IMR-90 (cell line): ENCODE results near the gene MCTP1. TPM values are rescaled to one million over a fixed set of nuclear protein-coding genes. Genes with fewer than 3 reads are reported as not detected.

Source experiments
- ATAC-seq: fragments of 200-7000 bp; cut with Tn5 transposase; 2 replicates; pipeline ENCODE4 v1.9.1; 2020; ENCODE audit warnings: low read depth, mild to moderate bottlenecking, moderate library complexity
- BruUV-seq: library from RNA; stranded (reverse); fragments of 400-500 nt; replicated peaks from 2 replicates; lab custom pipeline; 2021; lab: Mats Ljungman, UMichigan
- CTCF ChIA-PET: fragments of 300-600 bp; formaldehyde crosslinking; extraction: SDS; loops from one replicate; lab custom pipeline; 2021; ENCODE audit warnings: antibody characterized with exemption; lab: Yijun Ruan, JAX
- POLR2A ChIA-PET: fragments of 300-600 bp; sonication (Branson Sonifier 250); formaldehyde crosslinking; loops from one replicate; lab custom pipeline; 2022; ENCODE audit warnings: antibody characterized with exemption; ENCODE audit not compliant: unreplicated experiment; lab: Charles Lee
- DNase-seq: peaks from one replicate; pipeline ENCODE4 v3.0.0; 2013
- H2AFZ ChIP-seq: replicated peaks from 2 replicates; pipeline ENCODE3; 2013; ENCODE audit warnings: low read length, mild to moderate bottlenecking; ENCODE audit not compliant: poor library complexity
- H2AK5ac ChIP-seq: 2 replicates; pipeline ENCODE4 v1.6.1; 2013; ENCODE audit warnings: low read depth, low read length, inconsistent platforms
- H2AK9ac ChIP-seq: replicated peaks from 2 replicates; pipeline ENCODE3; 2013; ENCODE audit warnings: mild to moderate bottlenecking, low read depth, low read length, moderate library complexity; ENCODE audit not compliant: poor library complexity
- H2BK120ac ChIP-seq: 2 replicates; pipeline ENCODE4 v1.6.1; 2013; ENCODE audit warnings: low read depth, low read length, inconsistent platforms
- H2BK15ac ChIP-seq: 3 replicates; pipeline ENCODE4 v1.6.1; 2013; ENCODE audit warnings: low read depth, low read length, inconsistent platforms
- H2BK20ac ChIP-seq: 2 replicates; pipeline ENCODE4 v1.6.1; 2013; ENCODE audit warnings: low read depth, mild to moderate bottlenecking, inconsistent platforms, low read length, moderate library complexity
- H2BK5ac ChIP-seq: 2 replicates; pipeline ENCODE4 v1.6.1; 2013; ENCODE audit warnings: mild to moderate bottlenecking, low read depth, low read length, inconsistent platforms; ENCODE audit not compliant: poor library complexity, severe bottlenecking
- H3K14ac ChIP-seq: replicated peaks from 2 replicates; pipeline ENCODE4 v1.6.1; 2013; ENCODE audit warnings: low read depth, low read length, inconsistent platforms
- H3K18ac ChIP-seq: 2 replicates; pipeline ENCODE4 v1.6.1; 2013; ENCODE audit warnings: low read depth, low read length, control low read depth
- H3K23ac ChIP-seq: 2 replicates; pipeline ENCODE4 v1.6.1; 2013; ENCODE audit warnings: low read depth, low read length, inconsistent platforms
- H3K27ac ChIP-seq: 2 replicates; pipeline ENCODE4 v1.5.1; 2013; ENCODE audit warnings: mild to moderate bottlenecking, control low read depth, low read length; ENCODE audit not compliant: insufficient read depth
- H3K27me3 ChIP-seq: 2 replicates; pipeline ENCODE4 v1.6.1; 2013; ENCODE audit warnings: low read length; ENCODE audit not compliant: control insufficient read depth, insufficient read depth
- H3K36me3 ChIP-seq: 2 replicates; pipeline ENCODE4 v1.6.1; 2013; ENCODE audit warnings: low read length, mixed read lengths; ENCODE audit not compliant: control insufficient read depth, insufficient read depth
- H3K4ac ChIP-seq: 2 replicates; pipeline ENCODE4 v1.6.1; 2013; ENCODE audit warnings: low read depth, low read length, inconsistent platforms
- H3K4me1 ChIP-seq: 2 replicates; pipeline ENCODE4 v1.6.1; 2013; ENCODE audit warnings: low read length, mixed read lengths; ENCODE audit not compliant: control insufficient read depth, insufficient read depth
- H3K4me2 ChIP-seq: 2 replicates; pipeline ENCODE4 v1.6.1; 2013; ENCODE audit warnings: low read depth, mild to moderate bottlenecking, control low read depth, low read length, moderate library complexity
- H3K4me3 ChIP-seq: 2 replicates; pipeline ENCODE4 v1.5.1; 2013; ENCODE audit warnings: low read depth, mild to moderate bottlenecking, control low read depth, low read length, moderate library complexity; ENCODE audit not compliant: insufficient read depth
- H3K56ac ChIP-seq: 2 replicates; pipeline ENCODE4 v1.6.1; 2013; ENCODE audit warnings: low read length, inconsistent platforms; ENCODE audit not compliant: insufficient read depth; ENCODE audit errors: extremely low read depth
- H3K79me1 ChIP-seq, 2 experiments: 2 replicates each; pipeline ENCODE4 v1.6.1; 2013; ENCODE audit warnings: low read length in 2 of 2, inconsistent platforms in 1 of 2, low read depth in 1 of 2
- H3K9ac ChIP-seq: 2 replicates; pipeline ENCODE4 v1.6.1; 2013; ENCODE audit warnings: low read depth, low read length, control low read depth
- H3K9me1 ChIP-seq: 2 replicates; pipeline ENCODE4 v1.6.1; 2013; ENCODE audit warnings: low read length, inconsistent platforms; ENCODE audit not compliant: insufficient read depth
- H3K9me3 ChIP-seq: 2 replicates; pipeline ENCODE4 v1.6.1; 2013; ENCODE audit warnings: low read length; ENCODE audit not compliant: control insufficient read depth, insufficient read depth
- H4K20me1 ChIP-seq: 2 replicates; pipeline ENCODE4 v1.6.1; 2013; ENCODE audit warnings: low read length, inconsistent platforms; ENCODE audit not compliant: insufficient read depth
- H4K5ac ChIP-seq: 2 replicates; pipeline ENCODE4 v1.6.1; 2013; ENCODE audit warnings: mild to moderate bottlenecking, low read depth, low read length, control low read depth
- H4K8ac ChIP-seq, 2 experiments: 2 replicates each; pipeline ENCODE4 v1.6.1; 2013; ENCODE audit warnings: low read depth in 2 of 2, low read length in 2 of 2, control low read depth in 1 of 2, inconsistent platforms in 1 of 2
- H4K91ac ChIP-seq: 2 replicates; pipeline ENCODE4 v1.6.1; 2013; ENCODE audit warnings: low read depth, low read length, inconsistent platforms; ENCODE audit not compliant: insufficient read depth
- BHLHE40 ChIP-seq: fragments of 150-350 bp; IDR thresholded peaks from 2 replicates; pipeline ENCODE4 v1.6.1; 2016; ENCODE audit warnings: mild to moderate bottlenecking, low read depth, low read length
- CEBPB ChIP-seq: IDR thresholded peaks from 2 replicates; pipeline ENCODE4 v1.6.1; 2012; ENCODE audit warnings: low read depth, low read length, improper control_type of control experiment
- ELK1 ChIP-seq: fragments of 150-350 bp; IDR thresholded peaks from 2 replicates; pipeline ENCODE4 v1.6.1; 2016; ENCODE audit warnings: low read depth, mild to moderate bottlenecking, low read length, moderate library complexity, borderline replicate concordance
- FOS ChIP-seq: fragments of 150-350 bp; IDR thresholded peaks from 2 replicates; pipeline ENCODE4 v1.6.1; 2016; ENCODE audit warnings: low read depth, low read length
- MAFK ChIP-seq: IDR thresholded peaks from 2 replicates; pipeline ENCODE4 v1.6.1; 2012; ENCODE audit warnings: low read depth, low read length, improper control_type of control experiment
- MAZ ChIP-seq: IDR thresholded peaks from 2 replicates; pipeline ENCODE4 v1.6.1; 2012; ENCODE audit warnings: low read depth, mild to moderate bottlenecking, low read length, improper control_type of control experiment, moderate library complexity, borderline replicate concordance
- MXI1 ChIP-seq: IDR thresholded peaks from 2 replicates; pipeline ENCODE4 v1.6.1; 2012; ENCODE audit warnings: low read depth, mild to moderate bottlenecking, low read length, moderate library complexity, borderline replicate concordance
- NFE2L2 ChIP-seq: fragments of 150-350 bp; IDR thresholded peaks from 2 replicates; pipeline ENCODE4 v1.6.1; 2016; ENCODE audit warnings: low read depth, mild to moderate bottlenecking, low read length
- POLR2A ChIP-seq: IDR thresholded peaks from 2 replicates; pipeline ENCODE4 v1.6.1; 2012; ENCODE audit warnings: mild to moderate bottlenecking, low read depth, low read length
- RAD21 ChIP-seq: IDR thresholded peaks from 2 replicates; pipeline ENCODE4 v1.6.1; 2012; ENCODE audit warnings: low read length, improper control_type of control experiment
- RCOR1 ChIP-seq: IDR thresholded peaks from 2 replicates; pipeline ENCODE4 v1.6.1; 2012; ENCODE audit warnings: mild to moderate bottlenecking, low read length, improper control_type of control experiment; ENCODE audit not compliant: insufficient replicate concordance
- RFX5 ChIP-seq: IDR thresholded peaks from 2 replicates; pipeline ENCODE4 v1.8.0; 2012; ENCODE audit warnings: low read depth, mild to moderate bottlenecking, low read length, moderate library complexity
- SMC3 ChIP-seq: fragments of 150-350 bp; IDR thresholded peaks from 2 replicates; pipeline ENCODE4 v1.6.1; 2016; ENCODE audit warnings: low read depth, mild to moderate bottlenecking, antibody characterized with exemption, low read length, moderate library complexity
- WGBS, 2 experiments: methylation state at CpG; one replicate each; pipeline versions ENCODE4 v1.1.5 to v1.1.7; 2013; ENCODE audit warnings: missing lambda C conversion rate in 2 of 2; ENCODE audit not compliant: insufficient read length in 1 of 2; ENCODE audit errors: extremely low coverage in 2 of 2; 5-methylcytosine and 5-hydroxymethylcytosine counted together
- dilution Hi-C: fragments of 300-500 bp; cut with HindIII; formaldehyde crosslinking; loops from one replicate; pipeline ENCODE4 v1.14.3; 2018; ENCODE audit warnings: low sequenced_read_pairs; ENCODE audit not compliant: unreplicated experiment
- in situ Hi-C: fragments of 300-500 bp; cut with MboI; formaldehyde crosslinking; loops from 3 replicates; pipeline ENCODE4 v1.14.3; 2019; ENCODE audit warnings: low sequenced_read_pairs, inconsistent platforms, mixed read lengths
- intact Hi-C: fragments of 100-400 bp; cut with micrococcal nuclease; formaldehyde crosslinking; loops from 2 replicates; pipeline ENCODE4 v1.10.0; 2022
- polyA plus RNA-seq, 3 experiments: library from polyadenylated mRNA; depleted of rRNA; stranded (reverse); fragments of >200 nt; gene quantifications; 2 replicates each; pipeline ENCODE4 v1.2.3, GENCODE V29; 2012; ENCODE audit warnings: low replicate concordance in 1 of 3
- total RNA-seq: library from RNA; depleted of rRNA; stranded (reverse); fragments of >200 nt; gene quantifications from 2 replicates; pipeline ENCODE4 v1.2.3, GENCODE V29; 2012
- TF ChIP-seq, protein P1 (sequence below): fragments of 150-350 bp; IDR thresholded peaks from 2 replicates; pipeline ENCODE4 v1.6.1; 2017; ENCODE audit warnings: mild to moderate bottlenecking, antibody characterized with exemption, low read length, low read depth
- TF ChIP-seq, protein P2 (sequence below): conservative IDR thresholded peaks from 2 replicates; pipeline ENCODE4 v1.5.1; 2012; ENCODE audit warnings: mild to moderate bottlenecking, low read depth, low read length, improper control_type of control experiment

MCTP1 gene
- total and polyA plus RNA-seq, 2 of the 4 experiments (the other 2 are of a cell fraction) = 0.21 TPM; not detected in 1

DNA sequence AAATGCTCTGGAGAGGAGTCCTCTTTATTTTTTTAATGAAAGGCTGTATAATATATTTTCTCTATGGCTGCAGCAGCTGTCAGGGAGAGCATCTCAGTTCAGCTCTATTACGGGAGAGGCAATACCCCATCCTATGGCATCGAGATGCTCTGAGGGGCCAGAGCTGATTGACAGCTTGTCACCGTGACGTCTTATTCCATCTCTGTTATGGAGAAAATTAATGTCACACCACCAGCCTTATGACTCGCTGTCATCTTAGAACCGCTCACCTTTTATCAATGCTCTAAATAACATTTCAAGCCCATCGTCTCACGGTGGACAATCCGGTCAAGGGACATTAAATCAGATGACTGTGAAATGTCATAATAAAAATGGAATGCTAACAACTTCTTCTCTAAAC, 392.9 kb downstream of the MCTP1 start:
- no peak overlapping the region for H4K8ac ChIP-seq
- H3K14ac ChIP-seq = no peak overlapping the region
- WGBS, 2 experiments = no CpG with 5 or more reads among the region's 9 CpGs
- H4K91ac ChIP-seq = no peak overlapping the region
- H2BK120ac ChIP-seq = no peak overlapping the region
- H2BK15ac ChIP-seq = no peak overlapping the region
- H3K23ac ChIP-seq = no peak overlapping the region
- H3K79me1 ChIP-seq = no peaks in the 10 kb centered on the region
- ChIA-PET CTCF (no interaction called here), POLR2A (no interaction called here)
- no TSS peak for BruUV-seq
- intact Hi-C loops = no loop called here
- no peak overlapping the region for H3K27ac ChIP-seq
- no peak overlapping the region for H2BK20ac ChIP-seq
- H2BK5ac ChIP-seq = no peak overlapping the region
- H4K5ac ChIP-seq = no peak overlapping the region
- TF ChIP-seq RCOR1 (no peak), POLR2A (no peak), BHLHE40 (no peak), MXI1 (no peak), RAD21 (no peak), FOS (no peak), NFE2L2 (no peak), CEBPB (no peak), MAFK (no peak), RFX5 (no peak), SMC3 (no peak), ELK1 (no peak), MAZ (no peak)
- TF ChIP-seq, protein P1, sequence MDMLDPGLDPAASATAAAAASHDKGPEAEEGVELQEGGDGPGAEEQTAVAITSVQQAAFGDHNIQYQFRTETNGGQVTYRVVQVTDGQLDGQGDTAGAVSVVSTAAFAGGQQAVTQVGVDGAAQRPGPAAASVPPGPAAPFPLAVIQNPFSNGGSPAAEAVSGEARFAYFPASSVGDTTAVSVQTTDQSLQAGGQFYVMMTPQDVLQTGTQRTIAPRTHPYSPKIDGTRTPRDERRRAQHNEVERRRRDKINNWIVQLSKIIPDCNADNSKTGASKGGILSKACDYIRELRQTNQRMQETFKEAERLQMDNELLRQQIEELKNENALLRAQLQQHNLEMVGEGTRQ = no peak
- TF ChIP-seq, protein P2, sequence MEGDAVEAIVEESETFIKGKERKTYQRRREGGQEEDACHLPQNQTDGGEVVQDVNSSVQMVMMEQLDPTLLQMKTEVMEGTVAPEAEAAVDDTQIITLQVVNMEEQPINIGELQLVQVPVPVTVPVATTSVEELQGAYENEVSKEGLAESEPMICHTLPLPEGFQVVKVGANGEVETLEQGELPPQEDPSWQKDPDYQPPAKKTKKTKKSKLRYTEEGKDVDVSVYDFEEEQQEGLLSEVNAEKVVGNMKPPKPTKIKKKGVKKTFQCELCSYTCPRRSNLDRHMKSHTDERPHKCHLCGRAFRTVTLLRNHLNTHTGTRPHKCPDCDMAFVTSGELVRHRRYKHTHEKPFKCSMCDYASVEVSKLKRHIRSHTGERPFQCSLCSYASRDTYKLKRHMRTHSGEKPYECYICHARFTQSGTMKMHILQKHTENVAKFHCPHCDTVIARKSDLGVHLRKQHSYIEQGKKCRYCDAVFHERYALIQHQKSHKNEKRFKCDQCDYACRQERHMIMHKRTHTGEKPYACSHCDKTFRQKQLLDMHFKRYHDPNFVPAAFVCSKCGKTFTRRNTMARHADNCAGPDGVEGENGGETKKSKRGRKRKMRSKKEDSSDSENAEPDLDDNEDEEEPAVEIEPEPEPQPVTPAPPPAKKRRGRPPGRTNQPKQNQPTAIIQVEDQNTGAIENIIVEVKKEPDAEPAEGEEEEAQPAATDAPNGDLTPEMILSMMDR = no peak
- no peak overlapping the region for H2AK9ac ChIP-seq
- no peak overlapping the region for H3K9ac ChIP-seq
- H3K9me3 ChIP-seq = no peaks in the 10 kb centered on the region
- dilution Hi-C loops = no loop called here
- no peak for DNase-seq
- no peaks in the 10 kb centered on the region for H3K27me3 ChIP-seq
- no peak overlapping the region for H2AK5ac ChIP-seq
- in situ Hi-C loops = no loop called here
- no peak overlapping the region for H3K4me3 ChIP-seq
- no peaks in the 10 kb centered on the region for H3K36me3 ChIP-seq
- H3K4me1 ChIP-seq = no peaks in the 10 kb centered on the region
- H3K18ac ChIP-seq = no peak overlapping the region
- no peaks in the 10 kb centered on the region for H3K9me1 ChIP-seq
- H3K4ac ChIP-seq = no peak overlapping the region
- no peak for ATAC-seq
- H4K20me1 ChIP-seq = no peaks in the 10 kb centered on the region
- H3K56ac ChIP-seq = no peak overlapping the region
- H2AFZ ChIP-seq = no peak overlapping the region
- H3K4me2 ChIP-seq = no peak overlapping the region
